KBM-7 (cell line): Measurements from ENCODE around the gene ZNF217.
"Not testable (repeated sequence)": the region's sequence is repeated elsewhere in the genome, so short reads cannot be mapped to it uniquely, and the experiment has no call there.

Experiments
- DNase-seq: peaks from one replicate; pipeline ENCODE4 v3.0.0-alpha.2; 2015
- in situ Hi-C: fragments of 300-500 bp; cut with MboI; formaldehyde crosslinking; loops from 2 replicates; pipeline ENCODE4 v1.14.3; 2020; ENCODE audit warnings: low sequenced_read_pairs, low pct_unique_long_range_greater_than_20kb, mixed read lengths

Gene ZNF217

DNA sequence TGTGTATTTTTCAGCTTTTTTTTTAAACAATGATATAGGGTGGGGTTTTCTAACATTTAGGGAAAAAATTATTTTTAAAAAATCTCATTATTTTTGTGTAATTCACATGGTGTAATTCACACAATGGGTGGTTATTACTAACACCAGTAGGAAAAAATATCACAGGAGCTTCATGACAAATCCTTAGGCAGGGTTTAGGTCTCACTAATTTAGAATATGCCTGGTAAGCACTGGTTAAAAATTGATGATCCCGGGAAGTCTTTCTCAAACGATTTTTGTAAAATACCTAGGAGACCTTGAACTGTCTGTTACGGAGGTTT is 29.5 kb upstream of the ZNF217 start:
- in situ Hi-C loops: no loop called here
- no peak for DNase-seq

DNA sequence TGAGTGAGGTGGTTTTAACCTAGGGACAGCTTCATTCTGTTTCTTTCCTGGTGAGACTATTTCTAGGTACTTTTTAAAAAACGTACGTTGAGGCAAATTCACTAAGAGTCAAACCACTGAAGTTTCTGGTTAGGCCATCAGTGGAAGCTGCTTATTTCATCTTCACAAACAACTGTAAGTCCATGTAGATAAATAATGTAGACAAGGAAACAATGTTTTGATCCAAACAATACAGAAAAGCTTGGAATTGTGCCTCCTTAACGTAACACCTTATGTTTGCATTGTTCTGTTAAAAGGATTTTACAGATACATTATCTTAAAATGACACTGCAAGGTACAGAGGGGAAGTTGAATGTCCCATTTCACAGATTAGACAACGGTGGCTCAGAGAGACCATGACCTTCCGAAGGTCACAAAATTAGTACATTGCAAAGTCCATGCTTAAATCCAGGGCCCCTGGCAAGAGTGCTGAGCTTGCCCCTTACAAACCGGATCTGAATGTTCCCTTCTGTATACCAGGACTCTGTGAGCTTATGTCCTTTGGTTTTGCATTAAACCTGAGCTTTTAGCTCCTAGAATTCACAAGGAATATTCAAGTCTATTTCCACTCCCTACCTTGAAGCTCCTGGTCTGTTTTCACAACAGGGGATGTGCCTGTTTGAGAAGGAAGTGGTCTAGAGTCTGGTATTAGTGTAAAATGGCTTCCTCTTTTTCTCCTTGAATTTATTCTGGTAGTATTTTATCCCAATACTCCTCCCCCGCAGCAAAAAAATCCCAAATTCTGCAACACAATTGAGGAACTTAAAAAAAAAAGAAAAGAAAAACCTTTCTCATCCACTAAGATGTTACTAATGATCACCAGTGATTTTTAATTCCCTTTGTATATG is 28.9 kb upstream of the ZNF217 start:
- in situ Hi-C loops: no loop called here
- peak; percentile 88 for DNase-seq

DNA sequence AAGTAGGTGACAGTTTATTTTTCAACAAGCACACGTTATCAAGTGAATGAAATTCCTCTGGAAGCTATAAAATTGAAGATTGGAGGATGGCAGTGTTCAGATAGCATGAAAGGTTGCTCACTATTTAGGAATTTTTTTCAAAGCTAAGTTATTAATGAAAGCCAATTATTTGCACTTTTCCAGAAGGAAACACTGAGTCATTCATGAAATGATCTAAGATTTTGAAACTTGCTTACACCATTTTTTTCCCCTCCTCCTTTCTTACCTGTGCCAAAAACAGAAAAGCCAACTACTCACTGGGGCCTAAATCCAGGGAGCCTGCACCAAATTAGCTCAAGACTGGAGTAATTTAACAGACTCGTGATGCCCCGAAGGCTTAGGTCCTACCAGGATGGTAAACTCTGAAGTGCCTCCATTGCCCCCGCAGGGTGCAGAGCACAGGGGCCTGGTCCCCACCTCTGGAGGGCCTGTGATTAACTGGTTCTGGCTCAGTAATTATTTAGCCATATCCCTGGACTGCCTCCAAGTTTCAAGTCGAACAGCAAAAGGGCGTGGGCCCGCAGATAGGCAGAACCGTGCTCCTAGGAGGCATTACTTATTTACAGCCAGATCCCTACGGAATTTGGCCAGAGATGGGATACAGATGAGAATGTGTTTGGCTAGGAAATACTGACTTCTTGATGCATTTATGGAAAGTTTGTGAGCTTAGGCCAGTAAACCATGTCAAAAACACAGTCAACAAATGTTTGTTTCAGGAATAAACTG is 28.0 kb upstream of the ZNF217 start:
- no peak for DNase-seq
- in situ Hi-C loops: no loop called here

DNA sequence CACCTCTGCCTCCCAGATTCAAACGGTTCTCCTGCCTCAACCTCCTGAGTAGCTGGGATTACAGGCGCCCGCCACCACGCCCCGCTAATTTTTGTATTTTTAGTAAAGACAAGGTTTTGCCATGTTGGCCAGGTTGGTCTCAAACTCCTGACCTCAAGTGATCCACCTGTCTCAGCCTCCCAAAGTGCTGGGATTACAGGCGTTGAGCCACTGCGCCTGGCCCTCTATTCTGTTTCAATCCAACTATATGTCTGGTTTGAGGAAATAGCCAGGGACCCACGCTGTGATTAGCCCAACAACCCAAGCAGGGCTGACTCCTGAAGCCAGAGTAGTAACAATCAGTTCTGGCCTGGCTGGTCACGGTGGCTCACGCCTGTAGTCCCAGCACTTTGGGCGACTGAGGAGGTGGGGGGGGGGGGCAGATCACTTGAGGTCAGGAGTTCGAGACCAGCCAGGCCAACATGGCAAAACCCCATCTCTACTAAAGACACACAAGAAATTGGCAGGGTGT is 24.9 kb upstream of the ZNF217 start:
- in situ Hi-C loops, DNase-seq: not testable (repeated sequence)

DNA sequence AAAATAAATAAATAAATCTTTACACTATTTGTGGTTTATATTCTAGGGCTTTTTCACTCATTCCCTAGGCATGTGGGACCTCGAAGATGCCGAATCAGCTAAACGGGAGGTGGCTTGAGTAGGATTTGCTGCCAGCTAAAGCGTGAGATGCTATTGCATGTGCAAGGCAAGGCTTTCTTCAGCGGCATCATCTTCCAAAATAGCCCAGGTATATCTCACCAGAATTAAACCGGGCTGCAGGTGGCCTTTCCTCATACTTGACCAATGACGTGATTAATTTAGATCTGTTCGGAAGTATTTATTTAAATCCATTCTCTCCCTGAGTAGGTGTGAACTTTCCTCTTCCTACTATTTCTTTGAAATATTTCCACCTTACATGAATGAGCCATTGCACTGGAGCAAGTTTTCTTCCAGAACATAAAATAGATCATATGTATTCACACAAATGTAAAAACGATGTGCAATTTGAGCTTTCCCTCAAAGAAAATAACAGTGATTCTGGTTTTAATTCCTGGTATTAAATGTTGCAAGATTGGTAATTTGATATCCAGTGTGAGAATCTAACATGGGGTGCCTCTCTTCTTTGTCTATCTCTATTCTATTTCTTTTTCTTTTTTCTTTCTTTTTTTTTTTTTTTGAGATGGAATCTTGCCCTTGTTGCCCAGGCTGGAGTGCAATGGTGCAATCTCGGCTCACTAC is 24.3 kb upstream of the ZNF217 start:
- in situ Hi-C loops: no loop called here
- no peak for DNase-seq

DNA sequence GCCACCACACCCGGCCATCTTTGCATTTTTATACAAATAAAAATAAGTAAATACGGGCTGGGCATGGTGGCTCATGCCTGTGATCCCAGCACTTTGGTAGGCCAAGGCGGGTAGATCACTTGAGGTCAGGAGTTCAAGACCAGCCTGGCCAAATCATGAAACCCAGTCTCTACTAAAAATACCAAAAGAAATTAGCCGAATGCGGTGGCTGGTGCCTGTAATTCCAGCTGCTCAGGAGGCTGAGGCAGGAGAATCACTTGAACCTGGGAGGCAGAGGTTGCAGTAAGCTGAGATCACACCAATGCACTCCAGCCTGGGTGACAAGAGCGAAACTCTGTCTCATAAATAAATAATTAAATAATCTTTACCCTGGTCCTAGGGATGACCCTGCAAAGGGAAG is 22.9 kb upstream of the ZNF217 start:
- DNase-seq, in situ Hi-C loops: not testable (repeated sequence)

DNA sequence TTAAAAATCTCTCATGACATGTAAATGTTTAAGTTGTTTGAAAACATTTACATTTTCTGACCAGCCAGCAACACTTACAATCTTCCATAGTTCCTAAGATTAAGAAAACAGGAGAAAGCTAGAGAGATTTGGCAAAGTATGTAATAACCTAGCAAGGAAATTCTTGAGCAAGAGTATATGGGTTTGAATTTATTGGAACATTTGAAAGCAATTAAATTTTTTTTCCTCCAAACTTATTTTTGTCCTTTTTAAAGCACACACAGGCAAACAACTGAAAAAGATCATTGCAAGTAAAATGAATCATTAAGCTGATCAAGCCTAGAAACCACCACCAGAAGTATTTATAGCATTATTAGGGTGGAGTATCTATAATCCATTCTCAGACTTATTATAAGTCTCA is 20.1 kb upstream of the ZNF217 start:
- in situ Hi-C loops: no loop called here
- DNase-seq: no peak

DNA sequence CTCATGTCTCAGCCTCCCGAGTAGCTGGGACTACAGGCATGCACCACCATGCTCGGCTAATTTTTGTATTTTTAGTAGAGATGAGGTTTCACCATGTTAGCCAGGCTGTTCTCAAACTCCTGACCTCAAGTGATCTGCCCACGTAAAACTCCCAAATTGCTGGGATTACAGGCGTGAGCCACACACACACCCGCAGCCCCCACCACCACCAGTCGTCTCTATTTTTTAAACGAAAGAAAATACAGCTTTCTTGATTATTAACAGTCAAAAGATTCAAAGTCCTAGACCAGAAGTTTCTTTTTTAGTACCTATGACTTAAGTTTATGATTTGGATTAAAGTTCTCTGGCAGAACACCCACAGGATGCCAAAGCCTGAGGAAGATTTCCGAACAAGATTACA is 18.6 kb upstream of the ZNF217 start:
- in situ Hi-C loops, DNase-seq: not testable (repeated sequence)

DNA sequence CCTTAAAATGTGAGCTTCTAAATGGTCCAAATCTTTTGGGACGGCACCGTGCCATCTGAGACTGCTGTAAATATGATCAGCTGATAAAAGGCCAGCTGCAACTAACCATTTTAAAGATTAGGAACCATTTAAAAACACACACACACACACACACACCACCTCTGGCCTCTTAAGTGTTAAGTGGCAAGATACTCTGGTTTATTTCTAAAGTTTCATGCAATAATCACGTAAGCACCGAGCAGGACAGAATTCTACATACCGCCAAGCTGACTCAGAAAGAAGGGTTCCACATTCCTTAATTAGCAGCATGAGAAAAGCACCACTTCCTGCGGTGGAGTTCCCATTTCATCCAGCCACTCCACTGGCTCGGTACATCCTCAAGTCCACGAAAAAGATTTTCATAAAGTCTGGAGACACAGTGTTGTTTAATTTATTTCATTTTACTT is 17.8 kb upstream of the ZNF217 start:
- peak; percentile 61 for DNase-seq
- in situ Hi-C loops: no loop called here

DNA sequence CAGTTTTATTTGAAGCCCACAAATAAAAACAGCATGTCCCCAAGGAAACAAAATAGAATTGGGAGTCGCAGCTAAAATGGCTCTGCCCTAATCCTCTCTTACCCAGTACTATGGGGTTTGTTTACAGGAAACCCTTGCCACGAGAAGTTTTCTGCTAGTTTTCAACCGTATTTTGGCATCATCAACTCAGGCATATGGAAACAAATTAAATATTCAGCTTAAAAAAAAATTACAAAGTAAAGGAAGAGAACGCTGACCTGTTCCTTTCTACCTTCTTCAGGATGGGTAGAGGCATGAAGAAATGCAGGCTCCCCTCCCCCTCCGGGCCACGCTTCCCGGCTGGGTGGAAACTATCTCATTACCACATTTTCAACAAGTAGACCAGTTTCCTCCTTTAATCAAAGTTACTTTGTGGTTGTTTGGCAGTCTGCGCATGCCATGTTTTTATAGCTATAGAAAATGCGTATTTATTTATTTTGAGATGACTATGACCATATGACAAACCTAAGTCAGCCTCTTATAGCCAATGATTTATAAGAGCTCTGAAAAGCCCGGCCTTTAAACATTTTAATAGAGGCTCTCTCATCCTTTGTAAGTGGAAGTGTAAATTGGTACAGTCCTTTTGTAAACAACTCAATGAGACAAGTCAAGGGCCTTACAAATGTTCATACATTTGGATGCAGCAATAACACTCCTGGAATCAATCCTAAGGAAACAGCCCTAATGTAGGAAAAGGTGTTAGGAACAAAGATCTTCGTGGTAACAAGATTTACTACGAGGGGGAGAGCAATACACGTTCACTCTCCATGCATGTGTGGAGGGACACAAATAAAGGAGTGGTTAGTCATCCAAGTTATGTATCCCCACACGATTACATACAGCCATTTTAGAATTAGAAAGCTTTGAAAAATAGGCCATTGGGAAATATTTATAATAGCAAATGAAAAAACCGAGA is 16.1 kb upstream of the ZNF217 start:
- DNase-seq: peak; percentile 95
- in situ Hi-C loops: no loop called here

DNA sequence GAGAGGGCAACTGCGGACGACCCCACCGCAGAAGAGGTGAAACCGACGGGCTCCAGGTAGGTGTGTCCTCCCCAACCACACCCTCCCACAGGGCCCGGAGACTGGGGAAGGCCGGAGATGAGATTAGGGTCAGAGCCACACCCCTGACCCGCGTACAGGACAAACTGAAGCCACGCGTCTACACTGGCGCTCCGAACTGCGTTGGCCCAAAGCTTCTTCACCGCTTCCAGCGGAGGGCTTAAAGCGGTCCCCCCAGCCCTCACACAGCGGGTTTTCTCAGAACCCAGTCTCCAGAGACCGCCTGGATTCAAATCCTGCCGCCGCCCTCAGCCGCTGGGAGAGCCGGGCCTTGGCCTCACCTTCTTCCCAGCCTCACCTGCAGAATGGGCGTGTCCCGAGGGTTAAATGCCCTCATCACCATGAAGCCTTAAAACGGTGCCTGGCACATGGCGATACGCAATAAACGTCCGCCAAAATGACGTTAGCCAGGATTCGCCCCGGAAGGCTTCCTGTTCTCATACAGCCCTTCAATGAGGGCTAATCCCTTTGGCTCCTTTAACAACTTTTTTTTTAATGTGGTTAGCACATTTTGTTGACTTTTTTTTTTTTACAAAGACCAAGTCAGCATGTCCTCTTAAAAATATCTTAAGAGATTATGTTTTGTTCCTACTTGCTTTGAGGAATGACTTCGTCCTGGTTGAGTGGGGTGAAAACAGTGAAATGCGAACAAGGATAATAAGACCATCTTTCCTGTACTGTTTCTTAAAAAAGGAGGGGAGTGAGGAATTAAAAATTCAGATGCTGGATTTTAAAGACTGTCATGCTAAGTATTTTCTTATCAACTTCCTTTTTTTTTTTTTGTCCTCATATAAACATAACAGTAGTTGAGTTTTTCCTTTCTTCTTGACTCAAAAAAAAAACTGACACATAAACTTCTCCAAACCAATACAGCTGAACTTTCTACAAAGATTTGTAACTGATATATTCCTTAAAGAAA is 15.1 kb upstream of the ZNF217 start:
- in situ Hi-C loops: no loop called here
- no peak for DNase-seq

DNA sequence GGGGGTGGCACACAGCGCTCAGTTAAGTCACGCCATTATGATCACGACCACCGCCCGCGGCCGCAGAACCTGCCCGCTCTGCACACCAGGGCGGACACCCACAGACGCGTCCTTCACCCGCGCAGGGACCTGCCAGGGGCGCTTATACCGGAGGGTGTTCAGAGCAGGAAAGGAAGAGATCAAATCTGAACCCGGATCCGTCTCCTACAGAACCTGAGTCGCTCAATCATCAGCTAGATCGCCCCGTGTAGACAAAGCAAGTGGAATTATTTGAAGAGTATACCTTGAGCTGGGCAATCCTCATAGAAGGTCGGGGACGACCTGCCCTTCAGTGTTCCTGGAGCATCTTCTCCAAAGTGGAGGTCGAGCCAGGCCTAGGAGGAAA is 14.4 kb upstream of the ZNF217 start:
- in situ Hi-C loops: no loop called here
- no peak for DNase-seq

DNA sequence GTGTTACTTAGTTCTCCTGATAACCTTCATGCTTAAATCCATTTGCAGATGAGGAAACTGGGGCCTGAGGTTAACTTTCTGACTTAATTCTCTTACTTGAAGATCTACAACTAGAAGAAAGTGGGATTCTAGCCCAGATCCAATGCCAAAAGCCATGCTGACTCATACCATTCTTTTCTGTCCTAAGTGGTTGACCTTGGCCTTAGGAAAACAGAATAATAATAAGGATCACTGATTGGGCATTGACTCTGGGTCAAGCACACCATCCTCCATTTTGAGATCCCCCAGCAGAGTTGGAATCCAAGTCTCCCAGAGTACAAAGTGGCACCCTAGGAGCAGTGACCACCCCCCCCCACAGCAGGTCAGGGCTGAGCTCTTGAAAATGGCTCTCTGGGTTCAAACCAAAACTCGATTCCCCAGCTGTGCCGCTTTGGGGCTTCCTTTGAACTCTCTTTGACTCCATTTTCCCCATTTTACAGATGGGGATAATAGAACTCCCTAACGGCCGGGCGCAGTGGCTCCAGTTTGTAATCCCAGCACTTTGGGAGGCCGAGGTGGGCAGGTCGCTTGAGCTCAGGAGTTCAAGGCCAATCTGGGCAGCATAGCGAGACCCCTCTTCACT is 12.8 kb upstream of the ZNF217 start:
- no peak for DNase-seq
- in situ Hi-C loops: no loop called here

DNA sequence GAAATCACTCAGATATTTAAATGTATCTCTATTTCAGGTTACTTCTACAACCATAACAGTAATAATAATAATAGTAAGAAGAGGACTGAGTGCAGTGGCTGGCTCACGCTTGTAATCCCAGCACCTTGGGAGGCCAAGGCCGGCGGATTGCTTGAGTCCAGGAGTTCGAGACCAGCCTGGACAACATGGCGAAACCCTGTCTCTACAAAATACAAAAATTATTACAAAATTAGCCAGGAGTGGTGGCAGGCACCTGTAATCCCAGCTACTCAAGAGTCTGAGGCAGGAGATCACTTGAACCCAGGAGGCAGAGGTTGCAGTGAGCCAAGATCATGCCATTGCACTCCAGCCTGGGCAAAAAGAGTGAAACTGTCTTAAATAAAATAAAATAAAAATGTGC is 11.8 kb upstream of the ZNF217 start:
- DNase-seq, in situ Hi-C loops: not testable (repeated sequence)

DNA sequence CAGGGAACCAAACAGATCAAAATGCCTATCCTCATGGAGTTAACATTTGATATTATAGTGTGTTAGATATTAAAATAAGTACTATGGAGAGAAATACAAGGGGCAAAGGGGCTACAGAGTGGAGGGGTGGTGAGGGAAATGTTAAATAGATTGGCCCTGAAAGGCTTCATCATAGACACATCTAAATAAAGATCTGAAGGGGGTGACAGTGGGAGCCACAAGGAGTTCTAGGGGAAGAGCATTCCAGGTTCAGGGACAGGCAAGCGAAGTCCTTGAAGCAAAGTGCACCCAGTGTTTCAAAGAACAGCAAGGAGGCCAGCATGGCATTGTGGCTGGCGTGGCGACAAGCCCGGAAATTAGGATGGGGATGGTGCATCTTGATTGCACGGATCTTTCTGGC is 11.2 kb upstream of the ZNF217 start:
- DNase-seq, in situ Hi-C loops: not testable (repeated sequence)

DNA sequence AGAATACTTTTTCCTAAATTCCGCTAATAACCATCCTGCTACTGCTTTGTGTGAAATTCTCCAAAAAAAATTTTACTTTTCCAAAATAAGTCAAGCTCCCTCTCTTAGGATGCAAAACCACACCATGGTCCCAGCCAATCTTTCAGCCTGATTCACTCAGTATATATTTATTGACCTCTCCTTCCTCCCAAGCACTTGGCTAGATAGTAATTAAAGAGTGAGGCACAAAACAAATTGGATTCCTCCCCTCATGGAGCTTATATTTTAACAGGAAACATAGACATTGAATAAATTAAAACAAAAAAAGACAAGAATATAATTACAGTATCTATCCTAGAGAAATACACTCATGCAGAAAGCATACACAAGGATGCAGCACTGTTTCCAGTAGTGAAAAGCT is 9.0 kb upstream of the ZNF217 start:
- in situ Hi-C loops: no loop called here
- DNase-seq: no peak

DNA sequence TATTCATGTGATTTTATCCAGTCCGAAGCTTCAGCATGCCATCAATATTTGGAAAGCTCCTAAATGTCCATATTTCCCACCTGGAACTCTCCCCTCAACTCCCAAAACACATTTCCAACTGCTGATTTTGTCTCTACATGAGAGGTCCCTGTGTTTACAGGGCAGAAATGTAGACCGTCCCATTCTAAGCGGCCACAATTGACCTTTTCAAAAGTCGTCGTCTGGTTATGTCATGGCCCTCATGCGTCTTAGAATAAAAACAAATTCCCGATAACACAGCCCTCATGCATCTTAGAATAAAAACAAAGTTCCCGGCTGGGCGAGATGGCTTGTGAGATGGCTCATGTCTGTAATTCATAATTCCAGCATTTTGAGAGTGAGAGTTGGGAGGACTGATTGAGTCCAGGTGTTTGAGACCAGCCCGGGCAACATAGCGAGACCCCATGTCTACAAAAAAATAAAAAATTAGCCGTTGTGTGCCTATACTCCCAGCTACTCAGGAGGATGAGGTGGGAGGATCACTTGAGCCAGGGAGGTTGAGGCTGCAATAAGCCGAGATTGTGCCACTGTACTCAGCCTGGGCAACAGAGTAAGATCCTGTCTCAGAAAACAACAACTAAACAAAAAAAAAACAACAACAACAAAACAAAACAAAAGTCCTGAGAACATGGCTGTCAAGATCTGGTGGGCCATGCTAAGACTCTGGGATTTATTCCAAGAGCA is 6.4 kb upstream of the ZNF217 start:
- DNase-seq: no peak
- in situ Hi-C loops: no loop called here
